Non-pigmented ciliary epithelial cell (primary cell): ENCODE data around the gene COL20A1.
"Not testable (repeated sequence)": the region's sequence is repeated elsewhere in the genome, so short reads cannot be mapped to it uniquely, and the experiment has no call there.

Source experiments
- DNase-seq: peaks from one replicate; pipeline ENCODE4 v3.0.0-alpha.2; 2010; ENCODE audit warnings: low read depth

Gene COL20A1

DNA sequence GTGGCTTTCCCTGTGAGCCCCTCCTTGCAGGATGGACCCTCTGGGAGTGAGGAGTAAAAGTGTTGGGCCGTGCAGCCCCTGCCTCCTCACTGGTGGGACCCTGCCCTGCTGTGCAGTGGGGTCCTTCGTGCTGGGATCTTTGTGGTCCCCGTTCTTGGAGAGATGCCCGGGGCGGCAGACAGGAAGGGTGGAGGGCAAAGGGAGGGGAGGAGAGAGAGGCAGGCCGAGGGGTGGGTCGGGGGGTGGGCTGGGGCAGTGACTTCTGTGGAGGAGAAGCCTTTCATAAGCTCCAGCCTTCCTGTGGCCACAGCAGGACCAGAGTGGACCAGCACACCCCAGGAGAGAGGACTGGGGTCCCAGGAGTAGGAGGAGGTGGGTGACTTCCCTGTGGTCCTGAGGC lies at the start of gene COL20A1:
COL20A1 (plus strand) TSS at position 283 of the 400 bp plus-strand sequence. CDS start 1,922 bp downstream, outside the sequence.
- DNase-seq = no peak

GRCh38 chr20:63243604-63244247 lies 49.3 kb upstream of the COL20A1 start:
- DNase-seq = no peak

GRCh38 chr20:63244468-63244867 lies 48.5 kb upstream of the COL20A1 start:
- DNase-seq = no peak

DNA sequence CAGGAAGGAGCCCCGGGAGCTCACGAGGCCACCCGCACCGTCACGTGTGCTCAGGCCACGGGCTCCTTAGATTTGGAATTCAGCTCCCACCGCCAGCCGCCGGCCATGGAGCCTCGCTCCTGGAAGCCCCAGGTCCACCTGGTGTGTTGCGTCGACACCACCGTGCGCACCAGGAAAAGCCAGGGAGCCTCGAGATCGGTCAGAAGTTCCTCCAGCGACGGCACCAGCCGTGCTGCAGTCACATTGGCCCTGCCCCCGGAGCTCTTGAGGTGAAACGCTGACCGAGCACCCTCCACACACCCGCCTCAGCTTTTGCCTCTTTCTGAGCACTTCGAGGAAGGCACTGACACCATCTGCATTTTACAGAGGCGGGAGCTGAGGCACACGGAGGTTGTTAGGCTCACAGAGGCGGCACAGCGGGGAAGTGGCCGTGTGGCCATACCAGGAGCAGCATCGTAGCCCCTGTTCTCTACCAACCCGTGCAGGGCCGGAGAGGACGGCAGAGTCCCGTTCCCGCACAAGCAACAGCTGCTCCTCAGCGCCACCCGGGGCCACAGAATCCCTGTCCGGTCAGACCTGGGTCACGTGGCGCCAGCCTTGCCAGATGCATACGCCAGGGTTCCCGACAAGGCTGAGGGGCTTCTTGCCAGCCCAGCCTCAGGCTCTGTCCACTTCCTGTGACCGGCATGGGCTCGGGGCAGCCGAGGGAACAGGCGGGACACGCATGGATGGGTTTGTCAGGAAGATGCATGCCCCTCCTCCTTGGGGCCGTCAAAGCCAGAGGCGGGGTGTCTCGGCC lies 46.3 kb upstream of the COL20A1 start:
- DNase-seq = no peak

DNA sequence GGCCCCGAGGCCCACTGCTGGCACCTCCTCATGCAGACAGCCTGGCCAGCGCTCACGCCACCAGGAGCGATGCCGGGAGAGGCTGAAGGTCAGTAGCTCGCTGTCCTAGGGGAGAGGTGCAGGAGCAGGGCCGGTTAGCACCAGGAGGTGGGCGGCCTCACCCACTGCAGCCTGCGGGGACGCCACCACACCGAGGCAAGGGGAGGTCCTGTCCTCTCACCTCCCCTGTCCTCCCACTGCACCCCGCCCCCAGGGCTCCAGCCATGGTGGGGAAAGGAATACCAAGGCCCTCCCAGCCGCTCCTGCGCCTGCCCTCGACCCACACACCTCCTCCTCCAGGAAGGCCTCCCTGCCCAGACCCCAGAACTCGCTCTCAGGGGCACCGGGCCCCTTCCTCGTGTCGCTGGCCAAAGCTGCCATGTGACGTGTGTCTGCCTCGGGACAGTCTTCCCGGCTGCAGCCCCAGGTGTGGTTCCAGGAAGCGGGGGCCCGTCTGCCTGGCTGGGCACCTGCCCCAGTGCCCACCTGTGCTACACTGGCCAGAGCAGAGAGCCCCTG lies 45.2 kb upstream of the COL20A1 start:
- no peak for DNase-seq

DNA sequence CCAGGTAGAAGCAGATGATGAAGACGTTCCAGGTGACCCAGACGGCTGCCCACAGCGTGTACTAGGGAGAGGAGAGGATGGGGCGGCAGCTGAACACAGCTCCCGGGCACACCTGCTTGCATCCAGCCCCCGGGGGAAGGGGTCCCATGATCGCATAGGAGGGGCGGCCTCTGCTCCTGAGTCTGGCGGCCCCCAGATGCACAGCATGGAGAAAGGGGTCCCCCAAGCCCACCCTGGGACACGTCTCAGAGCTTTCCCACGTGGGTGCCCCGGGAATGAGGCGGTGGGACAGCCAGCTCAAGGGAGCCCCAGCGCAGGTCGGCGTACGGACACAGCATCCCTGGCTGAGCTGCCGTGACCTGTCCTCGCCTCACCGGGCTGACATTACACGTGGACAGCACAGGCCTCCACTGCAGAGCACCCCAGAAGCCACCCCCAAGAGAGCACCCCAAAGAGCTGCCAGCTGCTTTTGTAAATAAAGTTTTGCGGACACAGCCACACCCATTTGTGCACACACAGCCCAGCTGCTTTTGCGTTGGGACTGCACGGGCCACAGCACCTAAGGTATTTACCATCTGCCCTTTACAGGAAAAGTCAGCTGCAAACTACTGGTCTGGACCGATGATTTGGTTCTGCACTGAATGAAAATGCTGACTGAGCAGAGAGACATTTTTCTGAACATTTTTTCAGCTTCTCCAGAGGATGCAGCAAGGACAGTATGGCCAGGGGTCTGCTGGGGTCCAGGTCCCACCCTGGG lies 44.0 kb upstream of the COL20A1 start:
- DNase-seq = no peak

DNA sequence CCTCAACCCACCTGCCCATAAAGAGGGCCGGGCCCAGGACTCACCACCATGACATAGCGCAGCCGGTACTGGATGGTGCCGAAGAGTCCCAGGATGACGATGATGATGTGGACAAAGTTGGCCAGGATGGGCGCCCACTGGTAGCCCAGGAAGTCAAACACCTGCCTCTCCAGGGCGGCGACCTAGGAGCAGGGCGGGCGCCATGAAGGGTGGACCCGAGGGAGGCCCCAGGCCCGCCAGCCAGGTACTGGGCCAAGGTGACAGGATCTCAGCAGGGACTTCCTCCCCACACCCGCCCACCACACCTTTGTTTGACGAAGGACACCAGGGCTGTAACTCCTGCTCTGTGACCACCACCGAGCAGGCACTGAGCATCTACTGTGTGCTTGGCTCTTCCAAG lies 43.1 kb upstream of the COL20A1 start:
- DNase-seq = no peak

DNA sequence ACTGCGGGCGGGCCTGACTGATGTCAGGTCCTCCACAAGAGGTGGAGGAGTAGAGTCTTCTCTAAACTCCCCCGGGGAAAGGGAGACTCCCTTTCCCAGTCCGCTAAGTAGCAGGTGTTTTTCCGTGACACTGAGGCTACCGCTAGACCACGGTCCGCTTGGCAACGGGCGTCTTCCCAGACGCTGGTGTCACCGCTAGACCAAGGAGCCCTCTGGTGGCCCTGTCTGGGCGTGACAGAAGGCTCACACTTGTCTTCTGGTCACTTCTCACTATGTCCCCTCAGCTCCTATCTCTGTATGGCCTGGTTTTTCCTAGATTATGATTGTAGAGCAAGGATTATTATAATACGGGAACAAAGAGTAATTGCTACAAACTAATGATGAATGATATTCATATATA lies 41.6 kb upstream of the COL20A1 start:
- not testable (repeated sequence) for DNase-seq

DNA sequence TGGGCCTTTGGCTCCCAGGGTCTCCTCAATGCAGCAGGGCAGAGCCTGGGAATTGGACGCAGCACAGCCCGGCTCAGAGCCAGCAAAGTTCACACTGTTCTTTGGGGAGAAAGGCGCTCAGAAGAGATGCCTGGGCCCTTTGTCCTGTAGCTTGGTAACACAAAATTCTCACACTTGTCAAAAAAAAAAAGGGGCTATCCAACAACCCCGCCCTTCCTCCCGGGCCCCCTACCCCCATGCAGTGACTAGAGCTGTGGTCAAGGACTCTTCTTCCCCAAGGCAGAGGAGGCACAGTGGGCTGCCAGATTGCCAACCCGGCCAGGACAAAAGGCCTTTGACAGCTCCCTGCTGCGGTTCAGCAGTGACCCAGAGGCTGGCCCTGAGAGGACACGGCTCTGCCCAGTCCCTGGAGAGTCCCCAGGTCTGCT lies 40.7 kb upstream of the COL20A1 start:
- DNase-seq = no peak

DNA sequence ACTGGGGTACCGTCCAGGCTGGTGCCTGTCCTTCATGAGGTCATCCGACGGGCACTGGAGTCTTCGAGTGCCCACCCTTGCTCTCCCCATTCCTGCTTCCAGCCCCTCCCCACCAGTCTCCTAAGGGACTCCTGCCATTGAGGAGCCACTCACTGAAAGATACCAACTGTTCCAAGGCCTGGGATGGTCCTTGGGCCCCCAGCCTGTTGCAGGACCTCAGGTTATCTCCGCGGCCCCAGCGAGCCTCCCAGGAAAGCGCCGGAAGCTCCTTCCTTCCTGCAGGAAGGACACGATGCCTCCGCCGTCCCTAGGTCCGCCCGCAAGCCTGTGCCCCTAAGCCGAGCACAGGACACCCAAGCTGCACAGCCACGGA lies 39.9 kb upstream of the COL20A1 start:
- no peak for DNase-seq

GRCh38 chr20:63253438-63254231 lies 39.4 kb upstream of the COL20A1 start:
- DNase-seq = no peak

DNA sequence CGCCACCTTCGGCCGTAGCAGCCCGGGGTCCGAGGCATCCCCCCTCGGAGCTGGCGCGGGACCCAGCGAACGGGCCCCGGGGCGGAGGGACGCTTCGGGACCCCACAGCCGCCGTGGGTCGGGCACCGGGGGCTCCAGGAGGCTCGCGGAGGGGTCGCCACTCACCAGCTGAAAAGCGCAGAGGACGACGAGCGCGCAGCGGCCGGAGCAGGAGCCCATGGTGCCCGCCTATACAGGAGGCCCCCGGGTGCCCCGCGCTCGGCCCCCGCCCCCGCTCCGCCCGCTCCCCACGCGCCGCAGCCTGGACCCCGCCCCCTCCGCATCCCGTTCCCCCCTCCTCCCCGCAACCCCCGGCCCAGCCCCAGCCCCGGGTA lies 38.8 kb upstream of the COL20A1 start, which contains the start of gene NKAIN4:
NKAIN4 (minus strand) TSS at position 232 of the 374 bp plus-strand sequence; CDS start at position 219, 13 bp downstream.
- DNase-seq = no peak

DNA sequence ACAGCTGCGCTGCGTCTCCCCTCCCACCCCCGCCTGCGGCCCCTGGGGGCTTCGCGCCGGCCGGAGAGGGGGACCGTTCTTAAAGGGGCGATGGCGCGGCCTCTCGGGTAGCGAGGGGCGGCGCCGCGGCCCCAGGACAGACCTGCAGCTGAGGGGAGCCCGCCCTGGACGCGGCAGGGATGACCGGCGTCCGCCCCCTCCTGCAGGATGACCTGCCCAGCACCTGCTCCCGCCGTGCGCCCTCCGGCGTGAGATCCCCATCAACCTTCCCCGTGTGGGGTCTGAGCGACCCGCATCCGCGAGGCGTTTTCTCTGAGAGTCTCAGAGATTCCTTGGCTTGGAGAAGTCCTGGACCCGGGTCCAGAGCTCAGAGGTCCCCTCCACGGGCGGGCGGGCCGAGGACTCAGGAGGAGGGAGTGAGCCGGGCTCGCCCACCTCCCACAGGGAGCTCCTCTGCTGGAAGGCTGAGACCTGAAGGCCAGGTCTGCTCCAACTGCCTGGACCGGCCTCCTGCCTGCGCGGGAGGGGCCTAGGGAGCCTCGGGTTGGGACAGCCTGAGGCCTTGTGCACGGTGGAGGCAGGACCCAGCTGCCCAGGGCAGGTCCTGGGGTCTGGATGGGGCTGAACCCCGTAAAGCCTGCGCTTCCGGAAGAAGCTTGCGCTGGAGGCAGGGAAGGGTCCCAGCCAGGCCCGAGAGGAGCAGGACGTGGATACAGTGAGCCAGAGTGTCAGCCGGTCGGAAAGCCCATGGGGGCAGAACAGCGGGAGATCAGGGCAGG lies 38.2 kb upstream of the COL20A1 start:
- DNase-seq = no peak

DNA sequence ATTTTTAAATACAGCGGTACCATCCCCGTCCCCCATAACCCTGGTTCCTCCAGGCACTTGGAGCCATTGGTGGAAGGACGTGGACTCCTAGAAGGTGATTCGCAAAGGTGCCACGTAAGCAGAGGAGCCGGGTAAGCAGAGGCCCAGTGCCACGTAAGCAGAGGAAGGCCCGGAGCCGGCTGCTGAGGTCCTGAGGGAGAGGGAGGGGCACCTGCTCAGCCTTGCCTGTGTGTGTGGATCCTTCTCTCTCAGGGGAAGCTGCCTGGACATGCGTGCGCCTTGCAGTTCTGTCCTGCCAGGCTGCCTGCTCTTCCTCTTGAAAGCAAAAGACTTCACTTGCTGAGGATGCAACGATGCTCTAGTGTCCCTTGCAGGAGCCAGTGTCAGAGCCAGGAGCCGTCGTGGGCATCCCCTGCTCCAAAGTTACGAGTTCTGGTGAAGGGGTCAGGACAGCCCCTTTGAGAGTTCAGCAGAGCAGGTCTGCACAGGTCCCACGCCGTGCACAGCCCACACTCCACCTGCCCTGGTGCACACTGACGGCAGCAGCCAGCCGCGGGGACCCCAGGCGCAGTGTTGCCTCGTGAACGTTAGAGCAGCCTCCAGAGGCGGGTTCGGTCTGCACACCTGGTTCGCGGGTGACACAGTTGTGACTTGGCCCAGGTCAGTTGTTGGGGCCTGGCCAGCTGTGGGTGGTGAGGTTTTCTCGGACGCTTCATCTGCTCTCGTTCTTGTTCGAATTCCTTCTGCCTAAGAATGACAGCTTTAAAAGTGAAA lies 36.9 kb upstream of the COL20A1 start:
- DNase-seq = no peak

GRCh38 chr20:63256954-63257353 lies 36.0 kb upstream of the COL20A1 start:
- no peak for DNase-seq

- no peak for DNase-seq
These were observed 35.4 kb upstream of the COL20A1 start for GRCh38 chr20:63257629-63258028.

DNA sequence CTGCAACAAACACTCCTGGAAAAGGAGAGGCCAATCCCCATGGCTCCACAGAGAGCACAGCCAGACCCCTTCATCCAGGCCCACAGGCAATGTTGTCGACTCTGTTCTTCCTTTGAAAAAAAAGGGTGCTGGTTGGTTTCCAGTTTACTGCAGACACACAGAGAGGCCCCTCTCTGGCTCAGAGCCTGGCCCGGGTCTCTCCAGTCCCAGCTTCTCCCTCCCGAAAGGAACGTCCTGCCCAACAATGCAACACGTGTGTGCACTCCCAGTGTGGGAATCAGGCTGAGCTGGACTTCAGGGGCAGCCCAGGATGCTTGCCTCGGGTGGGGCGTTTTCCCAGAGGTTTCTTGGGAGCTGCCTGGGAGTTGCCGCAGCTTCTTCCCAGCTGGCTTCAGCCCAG lies 34.2 kb upstream of the COL20A1 start:
- DNase-seq = no peak

DNA sequence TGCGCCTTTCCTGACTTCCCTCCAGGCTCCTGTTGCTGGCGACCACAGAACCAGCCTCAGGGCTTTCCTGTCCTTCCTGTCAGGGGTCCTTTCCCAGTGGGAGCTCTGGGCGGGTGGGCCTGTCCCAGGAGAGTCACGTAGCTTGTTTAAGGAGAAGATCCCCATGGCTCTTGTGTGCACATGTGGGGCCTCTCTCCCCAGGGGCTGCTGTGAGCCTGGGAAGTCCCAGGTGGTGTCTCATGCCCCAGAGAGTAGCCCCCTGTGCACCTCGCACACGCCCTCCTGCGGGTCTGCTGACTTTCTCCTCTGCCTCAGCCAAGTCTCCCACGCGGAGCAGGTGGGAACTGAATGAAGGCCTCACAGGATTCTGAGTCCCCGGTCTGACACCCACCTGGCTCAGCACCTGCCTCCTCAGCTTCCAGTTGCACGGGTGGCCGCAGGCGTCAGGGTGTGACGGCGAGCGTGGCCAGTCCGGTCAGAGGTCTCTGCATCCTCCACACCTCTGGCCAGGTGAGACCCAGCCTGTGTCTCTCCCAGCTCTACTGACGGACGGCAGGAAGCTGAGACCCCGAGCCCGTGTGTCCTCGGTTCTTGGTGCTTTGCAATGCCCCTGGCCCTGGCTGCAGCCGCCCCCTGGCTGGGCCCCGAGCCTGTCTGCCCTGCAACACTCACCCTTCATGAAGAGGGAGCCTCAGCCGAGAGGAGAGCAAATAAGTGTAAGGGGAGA lies 33.1 kb upstream of the COL20A1 start:
- DNase-seq = no peak

- no peak for DNase-seq
These were observed 32.5 kb upstream of the COL20A1 start for GRCh38 chr20:63260521-63260920.
